Fibroblast of the conjunctiva (primary cell): ENCODE results near the gene ROBO2.

ENCODE experiments used
- DNase-seq: peaks from one replicate; pipeline ENCODE4 v3.0.0-alpha.2; 2010; ENCODE audit warnings: low read depth

Gene ROBO2

GRCh38 chr3:77259694-77260093 lies 219.8 kb downstream of the ROBO2 start:
- no peak for DNase-seq

GRCh38 chr3:77262361-77262760 lies 222.5 kb downstream of the ROBO2 start:
- no peak for DNase-seq

GRCh38 chr3:77267589-77267988 lies 227.7 kb downstream of the ROBO2 start:
- DNase-seq, result no peak

- DNase-seq, result no peak
These were observed 231.4 kb downstream of the ROBO2 start for GRCh38 chr3:77271306-77271705.

- no peak for DNase-seq
These were observed 231.8 kb downstream of the ROBO2 start for GRCh38 chr3:77271711-77272110.

GRCh38 chr3:77279276-77279675 lies 239.4 kb downstream of the ROBO2 start:
- no peak for DNase-seq

- no peak for DNase-seq
These were observed 241.8 kb downstream of the ROBO2 start for GRCh38 chr3:77281721-77282120.

GRCh38 chr3:77283108-77283507 lies 243.2 kb downstream of the ROBO2 start:
- DNase-seq, result no peak

GRCh38 chr3:77288348-77288747 lies 248.4 kb downstream of the ROBO2 start:
- DNase-seq, result no peak

GRCh38 chr3:77296527-77296926 lies 256.6 kb downstream of the ROBO2 start:
- no peak for DNase-seq

GRCh38 chr3:77298417-77298816 lies 258.5 kb downstream of the ROBO2 start:
- DNase-seq, result no peak

GRCh38 chr3:77303955-77304699 lies 264.2 kb downstream of the ROBO2 start:
- DNase-seq, result no peak

- no peak for DNase-seq
These were observed 264.8 kb downstream of the ROBO2 start for GRCh38 chr3:77304700-77305021.

GRCh38 chr3:77309460-77309859 lies 269.6 kb downstream of the ROBO2 start:
- no peak for DNase-seq

- no peak for DNase-seq
These were observed 273.9 kb downstream of the ROBO2 start for GRCh38 chr3:77313843-77314242.

GRCh38 chr3:77319711-77320110 lies 279.8 kb downstream of the ROBO2 start:
- no peak for DNase-seq

GRCh38 chr3:77320514-77320913 lies 280.6 kb downstream of the ROBO2 start:
- no peak for DNase-seq

- DNase-seq, result no peak
These were observed 281.7 kb downstream of the ROBO2 start for GRCh38 chr3:77321646-77322045.

- DNase-seq, result no peak
These were observed 283.7 kb downstream of the ROBO2 start for GRCh38 chr3:77323626-77324025.

- no peak for DNase-seq
These were observed 284.2 kb downstream of the ROBO2 start for GRCh38 chr3:77324105-77324504.

- no peak for DNase-seq
These were observed 285.4 kb downstream of the ROBO2 start for GRCh38 chr3:77325280-77325679.

- DNase-seq, result no peak
These were observed 285.8 kb downstream of the ROBO2 start for GRCh38 chr3:77325702-77326101.

- DNase-seq, result no peak
These were observed 286.7 kb downstream of the ROBO2 start for GRCh38 chr3:77326586-77326985.

- no peak for DNase-seq
These were observed 288.8 kb downstream of the ROBO2 start for GRCh38 chr3:77328690-77329089.

- DNase-seq, result no peak
These were observed 289.2 kb downstream of the ROBO2 start for GRCh38 chr3:77329116-77329515.
